NCI-H1048 (cell line): ENCODE measurements around the gene SYTL1.
A peak's percentile ranks its signal among the peaks of the same experiment; 100 is the strongest.

ENCODE experiments used
- DNase-seq: peaks from one replicate; lab custom pipeline; 2025; lab: John Stamatoyannopoulos, UW

SYTL1 gene

GRCh38 chr1:27364696-27365371 lies 23.0 kb downstream of the SYTL1 start:
- no peak for DNase-seq

- peak; percentile 58 for DNase-seq
These were observed 23.7 kb downstream of the SYTL1 start for GRCh38 chr1:27365372-27366112.

DNA sequence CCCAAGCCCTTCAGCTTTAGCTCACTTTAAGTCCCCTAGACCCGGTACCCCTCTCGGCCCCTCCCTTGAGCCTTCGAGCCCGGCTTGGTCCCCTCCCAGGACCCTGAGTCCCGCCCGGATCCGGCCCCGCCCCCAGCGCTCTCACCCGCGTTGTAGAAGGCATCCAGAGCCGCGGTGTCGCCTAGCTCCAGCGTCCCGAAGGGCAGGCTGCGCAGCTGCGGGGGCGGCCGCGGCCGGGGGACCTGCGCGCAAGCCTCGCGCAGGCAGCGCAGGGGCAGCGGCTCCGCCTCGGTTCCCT lies 24.2 kb downstream of the SYTL1 start:
- peak; percentile 58 for DNase-seq

DNA sequence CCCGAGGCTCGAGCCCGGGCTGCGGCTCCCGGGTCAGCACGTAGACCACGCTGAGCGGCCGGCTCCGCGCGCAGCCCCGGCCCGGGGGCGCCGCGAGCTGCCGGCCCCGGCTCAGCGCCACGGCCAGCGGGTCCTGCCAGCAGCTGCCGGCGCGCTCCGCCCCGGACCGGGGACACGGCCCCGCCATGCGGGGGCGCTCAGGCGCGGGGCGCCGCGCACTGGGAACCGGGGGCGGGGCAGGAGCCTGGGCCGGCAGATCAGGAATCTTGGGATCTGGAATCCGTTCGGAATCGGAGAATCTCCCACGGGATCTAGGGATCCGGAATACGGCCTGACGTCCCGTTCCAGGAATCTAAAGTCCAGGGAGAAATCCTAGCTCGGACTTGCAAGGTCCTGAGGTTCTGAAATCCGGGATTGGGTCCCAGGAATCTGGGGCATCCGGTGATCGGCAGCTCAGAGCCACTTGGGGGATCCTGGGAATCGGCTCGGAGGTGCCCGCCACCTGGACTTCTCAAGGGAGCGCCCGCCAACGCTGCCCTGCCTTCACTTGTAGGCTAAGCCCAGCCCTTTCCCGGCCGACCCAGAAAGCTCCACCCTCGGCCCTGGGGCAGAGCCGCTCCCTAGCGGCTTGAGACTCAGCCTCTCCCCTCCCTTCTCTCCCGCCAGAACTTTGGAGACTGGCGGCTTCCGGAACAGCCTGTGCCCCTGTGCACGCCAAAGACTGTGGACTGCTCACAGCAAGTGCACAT lies 24.8 kb downstream of the SYTL1 start, which contains the start of gene MAP3K6:
Gene MAP3K6 (minus strand): TSS at position 551 of the 749 bp plus-strand sequence. CDS start 364 bp downstream, at position 187.
- peak; percentile 62 for DNase-seq

GRCh38 chr1:27367160-27367650 lies 25.4 kb downstream of the SYTL1 start:
- no peak for DNase-seq

- DNase-seq, result no peak
These were observed 27.2 kb downstream of the SYTL1 start for GRCh38 chr1:27368869-27369582.

DNA sequence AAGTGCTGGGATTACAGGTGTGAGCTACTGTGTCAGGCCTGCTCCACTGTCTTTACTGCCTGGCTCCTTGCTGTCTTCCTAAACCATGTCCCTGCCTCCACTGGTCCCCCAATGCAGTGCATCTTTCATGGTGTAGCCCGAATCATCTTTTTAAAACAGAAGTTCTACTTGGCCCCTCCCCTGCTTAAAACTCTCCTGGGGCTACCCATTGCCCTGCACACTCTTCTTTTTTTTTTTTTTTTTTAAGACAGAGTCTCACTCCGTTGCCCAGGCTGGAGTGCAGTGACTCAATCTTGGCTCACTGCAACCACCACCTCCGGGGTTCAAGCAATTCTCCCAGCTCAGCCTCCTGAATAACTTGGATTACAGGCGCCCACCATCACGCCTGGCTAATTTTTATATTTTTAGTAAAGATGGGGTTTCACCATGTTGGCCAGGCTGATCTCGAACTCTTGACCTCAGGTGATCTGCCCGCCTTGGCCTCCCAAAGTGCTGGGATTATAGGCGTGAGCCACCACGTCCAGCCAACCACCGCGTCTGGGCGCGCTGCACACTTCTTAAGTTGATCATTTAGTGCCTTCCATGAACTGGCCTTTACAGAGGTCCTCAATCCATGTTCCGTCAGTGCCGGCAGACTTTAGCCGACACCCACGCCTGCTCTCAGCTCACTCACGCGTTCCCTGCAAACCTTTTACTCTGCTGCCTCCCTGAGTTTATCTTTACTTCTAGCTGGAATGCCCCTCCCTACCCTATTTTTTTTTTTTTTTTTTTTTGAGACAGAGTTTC lies 30.4 kb downstream of the SYTL1 start:
- DNase-seq, result no peak

DNA sequence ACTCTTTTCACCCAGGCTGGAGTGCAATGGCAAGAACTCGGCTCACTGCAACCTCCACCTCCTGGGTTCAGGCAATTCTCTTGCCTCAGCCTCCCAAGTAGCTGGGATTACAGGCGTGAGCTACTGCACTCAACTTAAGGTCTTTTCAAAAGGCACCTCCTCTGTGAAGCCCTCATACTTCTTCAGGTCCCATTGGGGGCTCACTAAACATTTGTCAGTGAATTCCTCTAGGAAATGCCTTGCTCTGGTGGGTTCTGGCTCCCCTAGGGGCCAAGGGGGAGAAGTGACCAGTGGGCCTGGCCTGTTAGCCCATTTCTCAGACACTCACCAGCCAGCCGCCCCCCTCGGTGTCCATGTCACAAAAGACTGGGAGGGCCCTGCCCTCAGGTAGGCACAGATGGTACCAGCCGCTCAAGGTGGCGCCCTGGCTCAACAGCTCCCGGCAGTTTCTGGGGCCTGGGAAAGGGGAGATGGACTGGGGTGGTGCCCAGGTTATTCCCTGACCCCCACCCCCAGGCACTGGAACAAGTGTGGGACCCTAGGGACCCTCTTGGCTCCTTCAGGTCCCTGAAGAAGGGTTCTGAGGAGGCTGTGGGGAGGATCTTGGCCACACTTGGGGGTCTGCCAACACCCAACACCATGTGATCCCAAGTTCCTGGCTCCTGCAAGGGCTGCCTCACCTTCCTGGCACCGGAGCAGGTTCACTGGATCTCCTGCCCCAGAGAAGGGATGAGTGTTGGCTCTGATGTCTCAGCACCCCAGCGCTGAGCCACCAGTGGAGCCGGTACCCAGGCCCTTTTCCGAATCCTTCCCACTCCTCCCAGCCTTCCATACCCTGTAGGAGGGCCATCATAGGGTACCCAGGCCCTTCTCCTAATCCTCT lies 31.2 kb downstream of the SYTL1 start:
- no peak for DNase-seq

GRCh38 chr1:27374362-27375086 lies 32.7 kb downstream of the SYTL1 start, which contains the start of gene FCN3:
FCN3 (minus strand) TSS chr1:27374824; CDS start chr1:27374818, 6 bp downstream.
- DNase-seq, result peak; percentile 22

DNA sequence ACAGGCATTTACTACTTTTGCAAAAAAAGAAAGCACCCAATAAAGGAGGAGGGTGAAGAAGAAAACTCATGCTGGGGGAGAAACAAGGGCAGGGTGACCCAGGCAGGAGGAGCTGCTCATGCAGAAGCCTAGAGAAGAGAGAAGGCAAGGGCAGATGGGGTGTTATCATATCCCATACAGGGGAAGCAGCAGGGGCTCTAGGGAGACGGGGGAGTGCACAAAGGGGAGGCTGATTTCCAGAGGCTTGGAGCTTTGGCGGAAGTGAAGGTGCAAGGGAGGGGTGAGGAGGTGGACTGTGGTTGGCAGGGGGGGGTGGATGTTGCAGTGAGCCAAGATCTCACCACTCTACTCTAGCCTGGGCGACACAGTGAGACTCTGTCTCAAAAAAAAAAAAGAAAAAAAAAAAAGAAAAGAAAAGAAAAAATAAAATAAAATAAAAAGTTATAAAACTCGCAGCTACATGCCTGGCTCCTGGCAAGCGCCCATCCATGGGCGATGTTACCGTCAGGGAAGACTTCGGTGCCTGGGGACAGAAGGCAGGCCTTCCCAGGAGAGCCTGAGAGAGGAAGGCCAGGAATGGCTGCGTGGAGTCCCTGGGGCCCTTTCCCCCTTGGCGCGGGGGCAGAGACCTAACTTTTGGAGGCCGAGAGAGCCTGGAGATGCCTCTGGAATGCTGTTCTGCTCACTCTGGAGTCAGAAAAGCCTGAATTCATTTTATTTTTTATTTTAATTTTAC lies 36.1 kb downstream of the SYTL1 start:
- no peak for DNase-seq

GRCh38 chr1:27379564-27380122 lies 37.8 kb downstream of the SYTL1 start:
- no peak for DNase-seq

- DNase-seq, result no peak
These were observed 38.4 kb downstream of the SYTL1 start for GRCh38 chr1:27380224-27380623.

- DNase-seq, result no peak
These were observed 39.2 kb downstream of the SYTL1 start for GRCh38 chr1:27380766-27381733.

- no peak for DNase-seq
These were observed 40.3 kb downstream of the SYTL1 start for GRCh38 chr1:27381969-27382762.

DNA sequence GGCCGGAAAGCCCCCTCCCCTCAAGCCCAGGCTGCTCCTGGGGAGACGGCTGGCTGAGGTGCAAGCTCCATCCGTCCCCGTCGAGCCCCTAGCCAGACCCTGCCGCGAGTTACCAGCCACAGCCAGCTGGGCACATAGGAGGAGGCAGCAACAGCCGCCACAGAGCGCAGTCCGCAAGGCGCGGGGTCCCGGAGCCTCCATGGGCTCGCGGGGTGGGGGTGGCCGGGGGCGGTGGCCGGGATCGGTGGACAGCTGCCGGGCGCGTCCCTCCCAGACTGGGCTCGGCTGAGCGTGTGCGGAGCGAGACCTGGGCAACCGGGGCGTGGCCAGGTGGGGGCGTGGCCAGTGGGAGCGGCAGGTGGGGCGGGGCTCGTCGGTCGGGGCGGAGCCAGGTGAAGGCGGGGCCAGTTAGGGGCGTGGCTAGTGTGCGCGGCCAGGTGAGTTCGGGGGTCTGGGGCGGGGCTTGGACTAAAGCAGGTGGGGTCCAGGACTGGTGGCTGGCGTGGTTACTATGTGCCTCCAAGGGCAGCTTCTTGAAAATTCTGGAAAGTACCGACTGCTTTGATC lies 41.3 kb downstream of the SYTL1 start, which contains the start of gene CD164L2:
Gene CD164L2 (minus strand): TSS at position 295 of the 567 bp plus-strand sequence. CDS start 94 bp downstream, at position 201.
- peak; percentile 39 for DNase-seq

- no peak for DNase-seq
These were observed 41.8 kb downstream of the SYTL1 start for GRCh38 chr1:27383661-27384060.
